ENCODE results near the gene SPATA13. TPM values are rescaled to one million over a fixed set of nuclear protein-coding genes. Genes with fewer than 3 reads are reported as not detected.

Gene SPATA13
- total RNA-seq, 1 donor from 2014 or later, result 38.2 TPM

GRCh38 chr13:24231377-24231776 lies 70.9 kb downstream of the SPATA13 start:
- TF ChIP-seq CTCF (IDR thresholded peaks at IDR 0.05), result no peak
- Histone ChIP-seq H3K27me3 (no peaks in the 10 kb centered on the region), H3K9me3 (no peaks in the 10 kb centered on the region), H3K4me1 (no peaks in the 10 kb centered on the region), H3K4me3 (no peak overlapping the region), H3K27ac (no peak overlapping the region), H3K36me3 (no peaks in the 10 kb centered on the region)
- intact Hi-C loops (cut with DNase I), result no loop called here
- DNase-seq (ENCODE audit: low spot score in 2 of 2), result no peak

GRCh38 chr13:24232037-24232436 lies 71.5 kb downstream of the SPATA13 start:
- intact Hi-C loops (cut with DNase I), result no loop called here
- H3K27ac ChIP-seq, result no peak overlapping the region

GRCh38 chr13:24232474-24232873 lies 72.0 kb downstream of the SPATA13 start:
- no peak overlapping the region for H3K4me3 ChIP-seq
- H3K27me3 ChIP-seq, result no peaks in the 10 kb centered on the region
- no peaks in the 10 kb centered on the region for H3K4me1 ChIP-seq
- H3K9me3 ChIP-seq, result no peaks in the 10 kb centered on the region
- intact Hi-C loops (cut with DNase I), result no loop called here
- H3K27ac ChIP-seq, result no peak overlapping the region
- TF ChIP-seq CTCF (IDR thresholded peaks at IDR 0.05), result no peak
- no peak for DNase-seq (ENCODE audit: low spot score in 2 of 2)
- no peaks in the 10 kb centered on the region for H3K36me3 ChIP-seq

More at GRCh38 chr13:24232037-24232436, 71.5 kb downstream of the SPATA13 start:
- no peak for TF ChIP-seq CTCF (IDR thresholded peaks at IDR 0.05)
- H3K4me1 ChIP-seq, result no peaks in the 10 kb centered on the region
- no peaks in the 10 kb centered on the region for H3K9me3 ChIP-seq
- no peaks in the 10 kb centered on the region for H3K27me3 ChIP-seq
- no peak overlapping the region for H3K4me3 ChIP-seq
- H3K36me3 ChIP-seq, result no peaks in the 10 kb centered on the region
- DNase-seq (ENCODE audit: low spot score in 2 of 2), result no peak

GRCh38 chr13:24233351-24233901 lies 72.9 kb downstream of the SPATA13 start:
- Histone ChIP-seq H3K4me3 (no peak overlapping the region), H3K4me1 (no peaks in the 10 kb centered on the region), H3K36me3 (no peaks in the 10 kb centered on the region), H3K27ac (no peak overlapping the region), H3K9me3 (no peaks in the 10 kb centered on the region), H3K27me3 (no peaks in the 10 kb centered on the region)
- intact Hi-C loops (cut with DNase I), result no loop called here
- no peak for DNase-seq (ENCODE audit: low spot score in 2 of 2)
- TF ChIP-seq CTCF (IDR thresholded peaks at IDR 0.05), result no peak

GRCh38 chr13:24234200-24234915 lies 73.8 kb downstream of the SPATA13 start:
- Histone ChIP-seq H3K9me3 (no peaks in the 10 kb centered on the region), H3K36me3 (no peaks in the 10 kb centered on the region), H3K27ac (no peak overlapping the region), H3K27me3 (no peaks in the 10 kb centered on the region), H3K4me3 (no peak overlapping the region), H3K4me1 (no peaks in the 10 kb centered on the region)
- no peak for DNase-seq (ENCODE audit: low spot score in 2 of 2)
- TF ChIP-seq CTCF (IDR thresholded peaks at IDR 0.05), result no peak
- intact Hi-C loops (cut with DNase I), result no loop called here

Data from ascending aorta (tissue), 2 donors.